Loucy (cell line): ENCODE results near the gene PRPSAP2.

Experiments
- CTCF ChIP-seq: fragments of 200-600 bp; sonication (generic); conservative IDR thresholded peaks from 2 replicates; pipeline ENCODE4 v1.5.1; 2014; ENCODE audit warnings: mild to moderate bottlenecking, antibody characterized with exemption, low read length
- EZH2phosphoT487 ChIP-seq: fragments of 200-600 bp; IDR thresholded peaks from 2 replicates; pipeline ENCODE4 v1.6.1; 2018; ENCODE audit warnings: antibody characterized with exemption, mild to moderate bottlenecking, moderate library complexity, borderline replicate concordance

GRCh38 chr17:18967916-18968315 lies 110.0 kb downstream of the PRPSAP2 start:
- TF ChIP-seq CTCF = no peak
- TF ChIP-seq EZH2phosphoT487 = no peak
